GM18951 (cell line): ENCODE results near the gene COA3.
"Not testable (repeated sequence)": the region's sequence is repeated elsewhere in the genome, so short reads cannot be mapped to it uniquely, and the experiment has no call there.

Source experiments
- POLR2A ChIP-seq: IDR thresholded peaks from 4 replicates; pipeline ENCODE4 v1.6.1; 2011; ENCODE audit warnings: mild to moderate bottlenecking; ENCODE audit not compliant: insufficient read length, insufficient read depth; ENCODE audit errors: extremely low read depth
- in situ Hi-C: fragments of 300-500 bp; cut with MboI; formaldehyde crosslinking; loops from one replicate; pipeline ENCODE4 v1.12.0; 2022; ENCODE audit warnings: low sequenced_read_pairs, mixed read lengths, inconsistent platforms; ENCODE audit not compliant: unreplicated experiment

The COA3 gene

GRCh38 chr17:42772945-42773289 lies 25.6 kb downstream of the COA3 start:
- no peak for TF ChIP-seq POLR2A
- in situ Hi-C loops: no loop called here

- in situ Hi-C loops: not testable (repeated sequence)
These were observed 28.5 kb downstream of the COA3 start for GRCh38 chr17:42769964-42770363.

- in situ Hi-C loops: not testable (repeated sequence)
These were observed 30.5 kb downstream of the COA3 start for GRCh38 chr17:42768006-42768405.

- no peak for TF ChIP-seq POLR2A
- in situ Hi-C loops: no loop called here
These were observed 31.0 kb downstream of the COA3 start for GRCh38 chr17:42767512-42767911.

GRCh38 chr17:42766124-42766523 lies 32.4 kb downstream of the COA3 start:
- in situ Hi-C loops: no loop called here

GRCh38 chr17:42761638-42762037 lies 36.9 kb downstream of the COA3 start:
- no peak for TF ChIP-seq POLR2A
- in situ Hi-C loops: no loop called here

More at GRCh38 chr17:42766124-42766523, 32.4 kb downstream of the COA3 start:
- no peak for TF ChIP-seq POLR2A

- no peak for TF ChIP-seq POLR2A
- in situ Hi-C loops: no loop called here
These were observed 37.6 kb downstream of the COA3 start, which contains the start of gene RAMP2 for GRCh38 chr17:42760652-42761581. Gene RAMP2, plus strand, starts transcription at chr17:42761227. Its CDS starts 35 bp downstream, at chr17:42761262.

- in situ Hi-C loops: no loop called here
- no peak for TF ChIP-seq POLR2A
These were observed 38.4 kb downstream of the COA3 start for GRCh38 chr17:42759982-42760651.

- no peak for TF ChIP-seq POLR2A
- in situ Hi-C loops: no loop called here
These were observed 43.7 kb downstream of the COA3 start for GRCh38 chr17:42754782-42755181.

- in situ Hi-C loops: no loop called here
- TF ChIP-seq POLR2A: no peak
These were observed 46.9 kb downstream of the COA3 start for GRCh38 chr17:42751628-42752027.

- TF ChIP-seq POLR2A: no peak
These were observed 47.7 kb downstream of the COA3 start for GRCh38 chr17:42750739-42751344.

GRCh38 chr17:42748908-42749798 lies 49.4 kb downstream of the COA3 start:
- in situ Hi-C loops: no loop called here
- TF ChIP-seq POLR2A: no peak

More at GRCh38 chr17:42750739-42751344, 47.7 kb downstream of the COA3 start:
- in situ Hi-C loops: no loop called here
